Right hindlimb (tissue), 1 donor: ENCODE results near the gene EMC9.

Source experiments
- DNase-seq: peaks from one replicate; pipeline ENCODE4 v3.0.0-alpha.2; 2018

Gene EMC9

GRCh38 chr14:24130717-24131548 lies 10.5 kb downstream of the EMC9 start:
- peak; percentile 85 for DNase-seq

GRCh38 chr14:24130380-24130716 lies 11.0 kb downstream of the EMC9 start, which contains the start of gene FITM1:
TSS of gene FITM1 (plus strand) at chr14:24130659. CDS start at chr14:24131564, 905 bp downstream.
- DNase-seq, result no peak

GRCh38 chr14:24129410-24129998 lies 11.9 kb downstream of the EMC9 start:
- no peak for DNase-seq

- no peak for DNase-seq
Measured at GRCh38 chr14:24127673-24128072, 13.7 kb downstream of the EMC9 start.

GRCh38 chr14:24126939-24127338 lies 14.5 kb downstream of the EMC9 start:
- no peak for DNase-seq

GRCh38 chr14:24123424-24124417 lies 17.7 kb downstream of the EMC9 start:
- DNase-seq, result no peak

- no peak for DNase-seq
Measured at GRCh38 chr14:24122898-24123297, 18.5 kb downstream of the EMC9 start.

- no peak for DNase-seq
Measured at GRCh38 chr14:24122416-24122815, 19.0 kb downstream of the EMC9 start.

- DNase-seq, result no peak
Measured at GRCh38 chr14:24121210-24121609, 20.2 kb downstream of the EMC9 start.

GRCh38 chr14:24119691-24120090 lies 21.7 kb downstream of the EMC9 start:
- no peak for DNase-seq

GRCh38 chr14:24117179-24117578 lies 24.2 kb downstream of the EMC9 start:
- DNase-seq, result no peak

- DNase-seq, result no peak
Measured at GRCh38 chr14:24116128-24116814, 25.1 kb downstream of the EMC9 start.

GRCh38 chr14:24115422-24116127 lies 25.8 kb downstream of the EMC9 start:
- no peak for DNase-seq

GRCh38 chr14:24114532-24115421 lies 26.6 kb downstream of the EMC9 start, which contains the start of the genes DCAF11 and NRL:
TSS of gene DCAF11 (plus strand) at chr14:24114777. CDS start at chr14:24115595, 818 bp downstream.
TSS of gene NRL (minus strand) at chr14:24114949. CDS start at chr14:24082848, 32,101 bp downstream.
- DNase-seq, result peak; percentile 99

GRCh38 chr14:24113801-24114531 lies 27.4 kb downstream of the EMC9 start:
- peak; percentile 88 for DNase-seq

- DNase-seq, result no peak
Measured at GRCh38 chr14:24113379-24113800, 28.0 kb downstream of the EMC9 start.

- no peak for DNase-seq
Measured at GRCh38 chr14:24110523-24110922, 30.9 kb downstream of the EMC9 start.

- DNase-seq, result no peak
Measured at GRCh38 chr14:24110060-24110459, 31.3 kb downstream of the EMC9 start.

- no peak for DNase-seq
Measured at GRCh38 chr14:24108336-24108874, 33.0 kb downstream of the EMC9 start.
